ENCODE results near the gene CBX4.

CBX4 gene

DNA sequence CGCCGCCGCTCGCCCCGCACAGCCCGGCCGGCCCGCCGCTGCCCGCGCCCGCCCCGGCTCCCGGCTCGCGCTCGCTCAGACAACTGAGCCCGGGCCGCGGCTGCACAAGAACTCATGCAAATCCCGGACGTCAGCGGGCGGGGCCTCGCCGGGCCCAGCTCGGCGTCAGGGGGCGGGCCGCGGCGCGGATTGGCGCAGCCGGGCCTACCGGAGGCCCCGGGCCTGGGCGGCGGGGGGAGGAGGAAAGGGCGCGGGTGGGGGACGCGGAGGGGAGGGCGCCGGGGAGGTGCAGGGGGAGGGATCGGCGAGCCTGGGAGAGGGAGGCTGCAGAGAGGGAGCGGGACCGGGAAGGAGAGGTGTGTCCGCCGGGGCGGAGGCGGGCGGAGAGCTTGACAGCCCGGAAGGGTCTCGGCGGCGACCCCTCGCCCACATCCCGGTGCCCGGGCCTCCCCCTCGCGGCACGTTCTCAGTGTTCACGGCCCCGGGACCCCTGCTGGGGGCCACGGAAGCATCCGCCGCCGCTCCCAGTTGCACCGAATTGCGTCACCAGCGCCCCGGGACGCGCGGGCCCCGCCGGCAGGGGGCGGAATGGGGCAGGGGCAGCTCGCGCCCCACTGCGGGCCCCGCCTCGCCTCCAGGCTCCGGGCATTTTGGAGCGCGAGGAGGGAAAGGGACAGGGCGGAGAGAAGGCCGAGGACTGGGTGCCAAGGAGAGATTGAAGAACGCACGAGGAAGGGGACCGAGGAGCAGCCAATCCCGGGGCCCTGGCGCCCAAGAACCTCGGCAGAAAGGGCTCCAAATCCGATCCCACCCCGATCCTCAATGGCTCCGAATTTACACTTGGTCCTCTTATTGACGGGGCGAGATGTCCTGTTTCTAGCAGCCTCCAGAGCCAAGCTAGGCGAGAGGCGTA, at the start of gene CBX4 (continued):
- TF ChIP-seq ZNF639 (tag by site-specific recombination; IDR thresholded peaks at IDR 0.05), result 0 out of 2 replicates have a peak, but pooled peaks have one; percentile 45
- no peak for TF ChIP-seq ZNF138 (tag by site-specific recombination; IDR thresholded peaks at IDR 0.05; ENCODE audit: borderline replicate concordance)
- no peak for TF ChIP-seq ZNF211 (tag by site-specific recombination; IDR thresholded peaks at IDR 0.05; ENCODE audit: low read depth)
- no peak for TF ChIP-seq GLI2 (tag by site-specific recombination; IDR thresholded peaks at IDR 0.05; ENCODE audit: borderline replicate concordance, low read depth)
- TF ChIP-seq ZNF704 (tag by site-specific recombination; IDR thresholded peaks at IDR 0.05), result no peak
- no peak for TF ChIP-seq ZBTB49 (tag by site-specific recombination; IDR thresholded peaks at IDR 0.05; ENCODE audit: low read depth)
- TF ChIP-seq KLF10 (tag by site-specific recombination; IDR thresholded peaks at IDR 0.05), result peak; percentile 96
- TF ChIP-seq ZNF513 (tag by site-specific recombination; IDR thresholded peaks at IDR 0.05), result peak; percentile 48; the same call in 1 of the 2 replicates
- peak; percentile 92 for TF ChIP-seq KLF16 (tag by site-specific recombination; IDR thresholded peaks at IDR 0.05)
- TF ChIP-seq GFI1B (tag by site-specific recombination; IDR thresholded peaks at IDR 0.05), result 0 out of 2 replicates have a peak, but pooled peaks have one; percentile 18
- TF ChIP-seq KLF9 (tag by site-specific recombination; IDR thresholded peaks at IDR 0.05; ENCODE audit: low read depth), result peak; percentile 94
- TF ChIP-seq ZNF140 (tag by site-specific recombination; IDR thresholded peaks at IDR 0.05), result no peak
- TF ChIP-seq ZNF529 (tag by site-specific recombination; IDR thresholded peaks at IDR 0.05; ENCODE audit: insufficient replicate concordance), result no peak
- TF ChIP-seq, protein P1, sequence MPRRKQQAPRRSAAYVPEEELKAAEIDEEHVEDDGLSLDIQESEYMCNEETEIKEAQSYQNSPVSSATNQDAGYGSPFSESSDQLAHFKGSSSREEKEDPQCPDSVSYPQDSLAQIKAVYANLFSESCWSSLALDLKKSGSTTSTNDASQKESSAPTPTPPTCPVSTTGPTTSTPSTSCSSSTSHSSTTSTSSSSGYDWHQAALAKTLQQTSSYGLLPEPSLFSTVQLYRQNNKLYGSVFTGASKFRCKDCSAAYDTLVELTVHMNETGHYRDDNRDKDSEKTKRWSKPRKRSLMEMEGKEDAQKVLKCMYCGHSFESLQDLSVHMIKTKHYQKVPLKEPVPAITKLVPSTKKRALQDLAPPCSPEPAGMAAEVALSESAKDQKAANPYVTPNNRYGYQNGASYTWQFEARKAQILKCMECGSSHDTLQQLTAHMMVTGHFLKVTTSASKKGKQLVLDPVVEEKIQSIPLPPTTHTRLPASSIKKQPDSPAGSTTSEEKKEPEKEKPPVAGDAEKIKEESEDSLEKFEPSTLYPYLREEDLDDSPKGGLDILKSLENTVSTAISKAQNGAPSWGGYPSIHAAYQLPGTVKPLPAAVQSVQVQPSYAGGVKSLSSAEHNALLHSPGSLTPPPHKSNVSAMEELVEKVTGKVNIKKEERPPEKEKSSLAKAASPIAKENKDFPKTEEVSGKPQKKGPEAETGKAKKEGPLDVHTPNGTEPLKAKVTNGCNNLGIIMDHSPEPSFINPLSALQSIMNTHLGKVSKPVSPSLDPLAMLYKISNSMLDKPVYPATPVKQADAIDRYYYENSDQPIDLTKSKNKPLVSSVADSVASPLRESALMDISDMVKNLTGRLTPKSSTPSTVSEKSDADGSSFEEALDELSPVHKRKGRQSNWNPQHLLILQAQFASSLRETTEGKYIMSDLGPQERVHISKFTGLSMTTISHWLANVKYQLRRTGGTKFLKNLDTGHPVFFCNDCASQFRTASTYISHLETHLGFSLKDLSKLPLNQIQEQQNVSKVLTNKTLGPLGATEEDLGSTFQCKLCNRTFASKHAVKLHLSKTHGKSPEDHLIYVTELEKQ (tag by site-specific recombination; IDR thresholded peaks at IDR 0.05; ENCODE audit: borderline replicate concordance), result peak; percentile 68; the same call in 1 of the 2 replicates
- TF ChIP-seq ZNF776 (tag by site-specific recombination; IDR thresholded peaks at IDR 0.05; ENCODE audit: borderline replicate concordance), result no peak; the same call in 1 of the 2 replicates
- TF ChIP-seq ZSCAN5A (tag by site-specific recombination; IDR thresholded peaks at IDR 0.05), result peak; percentile 94; the same call in 1 of the 2 replicates
- TF ChIP-seq ZNF558 (tag by site-specific recombination; IDR thresholded peaks at IDR 0.05), result no peak
- no peak for TF ChIP-seq ZNF473 (tag by site-specific recombination; IDR thresholded peaks at IDR 0.05)
- TF ChIP-seq, protein P2, sequence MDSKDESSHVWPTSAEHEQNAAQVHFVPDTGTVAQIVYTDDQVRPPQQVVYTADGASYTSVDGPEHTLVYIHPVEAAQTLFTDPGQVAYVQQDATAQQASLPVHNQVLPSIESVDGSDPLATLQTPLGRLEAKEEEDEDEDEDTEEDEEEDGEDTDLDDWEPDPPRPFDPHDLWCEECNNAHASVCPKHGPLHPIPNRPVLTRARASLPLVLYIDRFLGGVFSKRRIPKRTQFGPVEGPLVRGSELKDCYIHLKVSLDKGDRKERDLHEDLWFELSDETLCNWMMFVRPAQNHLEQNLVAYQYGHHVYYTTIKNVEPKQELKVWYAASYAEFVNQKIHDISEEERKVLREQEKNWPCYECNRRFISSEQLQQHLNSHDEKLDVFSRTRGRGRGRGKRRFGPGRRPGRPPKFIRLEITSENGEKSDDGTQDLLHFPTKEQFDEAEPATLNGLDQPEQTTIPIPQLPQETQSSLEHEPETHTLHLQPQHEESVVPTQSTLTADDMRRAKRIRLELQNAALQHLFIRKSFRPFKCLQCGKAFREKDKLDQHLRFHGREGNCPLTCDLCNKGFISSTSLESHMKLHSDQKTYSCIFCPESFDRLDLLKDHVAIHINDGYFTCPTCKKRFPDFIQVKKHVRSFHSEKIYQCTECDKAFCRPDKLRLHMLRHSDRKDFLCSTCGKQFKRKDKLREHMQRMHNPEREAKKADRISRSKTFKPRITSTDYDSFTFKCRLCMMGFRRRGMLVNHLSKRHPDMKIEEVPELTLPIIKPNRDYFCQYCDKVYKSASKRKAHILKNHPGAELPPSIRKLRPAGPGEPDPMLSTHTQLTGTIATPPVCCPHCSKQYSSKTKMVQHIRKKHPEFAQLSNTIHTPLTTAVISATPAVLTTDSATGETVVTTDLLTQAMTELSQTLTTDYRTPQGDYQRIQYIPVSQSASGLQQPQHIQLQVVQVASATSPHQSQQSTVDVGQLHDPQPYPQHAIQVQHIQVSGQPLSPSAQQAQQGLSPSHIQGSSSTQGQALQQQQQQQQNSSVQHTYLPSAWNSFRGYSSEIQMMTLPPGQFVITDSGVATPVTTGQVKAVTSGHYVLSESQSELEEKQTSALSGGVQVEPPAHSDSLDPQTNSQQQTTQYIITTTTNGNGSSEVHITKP (tag by site-specific recombination; IDR thresholded peaks at IDR 0.05), result peak; percentile 98
- TF ChIP-seq GLI4 (tag by site-specific recombination; IDR thresholded peaks at IDR 0.05), result peak; percentile 64; the same call in 1 of the 2 replicates
- TF ChIP-seq ZEB2 (tag by site-specific recombination; IDR thresholded peaks at IDR 0.05), result peak; percentile 99
